ENCODE results near the gene NDUFV1.
"Not testable (repeated sequence)": the region's sequence is repeated elsewhere in the genome, so short reads cannot be mapped to it uniquely, and the experiment has no call there.

NDUFV1 gene

GRCh38 chr11:67586568-67587250, 20.0 kb upstream of the NDUFV1 start:
- DNase-seq, result no peak

- DNase-seq, result no peak
Measured at GRCh38 chr11:67588136-67588503, 18.6 kb upstream of the NDUFV1 start.

DNA sequence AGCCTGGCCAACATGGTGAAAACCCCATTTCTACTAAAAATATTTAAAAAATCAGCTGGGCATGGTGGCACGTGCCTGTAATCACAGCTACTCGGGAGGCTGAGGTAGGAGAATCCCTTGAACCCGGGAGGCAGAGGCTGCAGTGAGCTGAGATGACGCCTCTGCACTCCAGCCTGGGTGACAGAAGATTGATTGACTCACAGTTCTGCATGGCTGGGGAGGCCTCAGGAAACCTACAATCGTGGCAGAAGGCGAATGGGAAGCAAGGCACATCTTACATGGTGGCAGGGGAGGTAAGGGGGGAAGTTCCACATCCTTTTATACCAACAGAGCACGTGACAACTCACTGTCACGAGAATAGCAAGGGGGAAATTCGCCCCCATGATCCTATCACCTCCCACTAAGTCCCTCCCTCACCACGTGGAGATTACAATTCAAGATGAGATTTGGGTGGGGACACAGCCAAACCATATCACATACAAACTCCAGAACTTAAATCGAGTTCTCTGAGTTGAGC, 17.8 kb upstream of the NDUFV1 start:
- DNase-seq, result not testable (repeated sequence)

DNA sequence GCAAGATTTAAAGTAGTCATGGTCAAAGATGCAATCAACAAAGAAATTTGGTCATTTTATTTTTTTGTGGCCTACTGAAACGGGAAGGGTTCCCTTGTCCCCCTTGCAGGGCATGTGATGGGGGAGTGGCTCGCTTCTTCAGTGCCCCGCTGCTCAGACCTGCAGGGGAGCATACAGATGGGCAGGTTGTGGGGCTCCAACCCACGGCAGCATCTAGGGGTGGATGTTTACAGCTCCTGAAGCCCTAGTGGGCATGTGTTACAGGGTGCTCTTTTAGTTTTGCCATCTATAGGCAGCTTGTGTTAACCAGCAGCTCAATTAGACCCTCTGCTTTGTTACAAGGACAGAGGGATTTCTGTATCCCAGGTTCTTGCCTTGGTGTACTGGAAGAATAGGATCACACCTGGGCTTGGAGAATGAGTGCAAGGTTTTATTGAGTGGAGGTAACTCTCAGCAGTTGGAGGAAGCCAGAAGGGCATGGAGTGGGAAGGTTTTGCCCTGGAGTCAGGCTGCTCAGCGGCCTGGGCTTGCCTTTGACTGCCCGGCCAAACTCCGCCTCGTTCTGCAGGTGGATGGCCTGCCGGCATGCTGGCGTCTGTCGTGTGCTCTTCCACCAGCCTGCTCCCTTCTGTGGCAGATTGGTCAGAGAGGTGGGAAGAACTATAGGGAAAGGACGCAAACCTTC, 13.7 kb upstream of the NDUFV1 start:
- DNase-seq, result no peak

GRCh38 chr11:67593565-67593905, 13.2 kb upstream of the NDUFV1 start:
- DNase-seq, result no peak

DNA sequence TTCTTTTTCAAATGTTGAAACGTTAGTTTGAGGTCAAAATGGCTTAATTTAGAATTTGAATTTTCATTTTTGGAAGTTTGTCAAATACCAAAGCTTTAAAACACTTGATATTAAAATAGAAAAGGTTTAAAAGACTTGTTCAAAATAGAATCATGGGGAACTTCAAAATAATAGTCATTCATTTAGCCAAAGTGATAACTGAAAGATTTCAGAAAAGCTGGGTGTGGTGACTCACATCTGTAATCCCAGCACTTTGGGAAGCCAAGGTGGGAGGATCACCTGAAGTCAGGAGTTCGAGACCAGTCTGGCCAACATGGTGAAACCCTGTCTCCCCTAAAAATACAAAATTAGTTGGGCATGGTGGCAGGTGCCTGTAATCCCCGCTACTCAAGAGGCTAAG, 12.3 kb upstream of the NDUFV1 start:
- DNase-seq, result no peak

- DNase-seq, result no peak
Measured at GRCh38 chr11:67596753-67597300, 9.9 kb upstream of the NDUFV1 start.

GRCh38 chr11:67597458-67597857, 9.3 kb upstream of the NDUFV1 start:
- DNase-seq, result not testable (repeated sequence)

GRCh38 chr11:67597963-67598362, 8.8 kb upstream of the NDUFV1 start:
- not testable (repeated sequence) for DNase-seq

- no peak for DNase-seq
Measured at GRCh38 chr11:67599149-67599548, 7.6 kb upstream of the NDUFV1 start.

DNA sequence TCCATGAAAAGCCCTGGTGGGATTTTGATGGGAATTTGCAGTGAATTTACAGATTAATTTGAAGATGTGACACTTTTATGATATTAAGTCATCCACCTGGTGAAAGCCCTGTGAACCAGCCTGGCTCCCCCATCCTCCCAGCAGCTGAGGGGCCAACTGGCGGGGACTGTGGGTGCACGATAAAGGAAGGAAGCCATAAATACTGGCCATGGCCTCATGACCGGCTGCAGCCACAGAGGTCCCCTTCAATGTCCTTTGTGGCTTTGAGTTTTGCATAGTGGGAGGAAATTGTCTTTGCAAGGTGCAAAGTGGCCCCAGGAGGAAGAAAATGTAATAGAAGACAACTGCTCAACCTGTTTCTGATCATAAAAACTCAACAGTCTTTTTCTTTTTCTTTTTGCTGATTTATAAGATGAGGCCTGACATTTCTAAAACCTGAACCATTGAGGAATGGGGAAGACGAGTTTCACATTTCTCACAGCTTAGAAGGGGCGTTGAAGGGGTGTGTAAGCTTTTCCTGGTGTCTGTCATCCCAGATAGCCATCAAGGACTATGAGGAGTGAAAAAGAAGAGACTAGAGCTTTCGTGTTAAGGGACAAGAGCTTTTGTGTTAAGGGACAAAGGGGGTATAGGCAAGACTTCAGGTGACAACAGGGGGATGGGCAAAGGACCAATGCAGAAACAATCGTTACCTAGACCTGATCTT, 6.3 kb upstream of the NDUFV1 start:
- no peak for DNase-seq

GRCh38 chr11:67601098-67601497, 5.6 kb upstream of the NDUFV1 start:
- no peak for DNase-seq

- not testable (repeated sequence) for DNase-seq
Measured at GRCh38 chr11:67604119-67604518, 2.6 kb upstream of the NDUFV1 start.

GRCh38 chr11:67604815-67605214, 1.9 kb upstream of the NDUFV1 start:
- no peak for DNase-seq

DNA sequence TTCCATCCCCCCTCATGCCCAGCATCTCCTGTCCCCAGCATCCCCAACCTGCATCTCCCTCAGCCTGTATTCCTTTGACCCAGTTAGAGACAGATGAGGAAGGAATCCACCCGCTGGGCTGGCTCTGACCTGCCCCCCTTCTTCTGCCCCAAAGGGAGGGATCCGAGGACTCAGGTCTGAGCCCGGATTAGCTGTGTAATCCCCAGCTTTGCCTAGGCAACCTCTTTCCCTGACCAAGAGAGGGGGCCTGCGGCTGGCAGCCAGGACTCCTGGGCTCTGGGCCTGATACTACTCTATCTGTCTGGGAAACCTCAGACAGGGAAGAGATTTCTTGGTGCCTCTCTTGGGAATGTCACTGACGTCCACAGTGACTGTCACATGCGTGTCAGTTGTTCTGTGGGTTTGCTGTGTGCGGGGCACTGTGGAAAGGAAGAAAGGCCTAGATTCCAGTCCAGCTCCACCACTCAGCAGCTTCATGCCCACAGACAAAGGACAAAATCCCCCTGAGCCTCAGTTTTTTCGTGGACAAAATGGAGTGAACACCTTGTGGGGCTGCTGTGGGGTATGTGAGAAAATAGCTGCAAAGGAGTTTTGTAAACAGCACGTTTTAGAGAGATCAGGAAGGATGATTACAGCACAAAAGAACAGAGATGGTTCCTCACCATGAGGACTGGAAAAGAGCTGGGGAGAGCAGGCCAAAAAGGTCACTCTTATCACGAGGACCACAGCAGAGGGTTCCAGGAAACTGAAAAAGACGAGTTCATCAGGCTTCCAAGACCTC, 1.3 kb upstream of the NDUFV1 start:
- no peak for DNase-seq

DNA sequence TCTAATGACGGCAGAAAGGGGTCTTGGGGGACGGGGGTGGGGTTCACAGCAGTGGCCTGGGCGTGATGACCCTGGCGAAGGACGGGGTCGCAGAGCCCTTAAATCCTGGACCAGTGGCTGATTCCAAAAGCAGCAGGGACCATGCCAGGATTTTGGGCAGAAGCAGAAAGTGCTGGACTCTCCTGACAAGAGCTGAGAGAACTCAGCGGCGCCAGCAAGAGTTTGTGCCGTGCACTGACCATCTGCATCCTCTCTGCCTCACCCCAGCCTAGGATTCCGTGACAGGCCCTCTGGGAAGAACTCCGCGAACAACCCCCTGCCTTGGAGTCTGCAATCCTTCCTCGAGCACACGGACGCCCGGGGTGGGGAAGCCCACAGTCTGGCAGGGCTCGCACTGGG, 644 bp upstream of the NDUFV1 start:
- no peak for DNase-seq

GRCh38 chr11:67607507-67607906, 771 bp downstream of the NDUFV1 start:
- no peak for DNase-seq

DNA sequence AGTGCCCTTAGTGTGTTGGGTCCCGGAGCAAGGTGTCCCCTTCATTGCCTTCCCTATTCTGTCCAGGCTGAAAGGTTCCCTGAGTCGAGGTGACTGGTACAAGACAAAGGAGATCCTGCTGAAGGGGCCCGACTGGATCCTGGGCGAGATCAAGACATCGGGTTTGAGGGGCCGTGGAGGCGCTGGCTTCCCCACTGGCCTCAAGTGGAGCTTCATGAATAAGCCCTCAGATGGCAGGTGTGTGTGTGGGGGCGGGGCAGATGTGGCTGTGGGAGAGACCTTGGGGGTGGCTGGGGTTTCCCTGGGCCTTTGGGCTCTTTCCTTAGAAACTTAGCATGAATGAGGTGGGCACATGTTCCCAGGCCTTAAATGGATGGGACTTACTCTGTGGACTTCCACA, 1.8 kb downstream of the NDUFV1 start:
- no peak for DNase-seq

- DNase-seq, result no peak
Measured at GRCh38 chr11:67609316-67609715, 2.6 kb downstream of the NDUFV1 start.

GRCh38 chr11:67610302-67610868, 3.6 kb downstream of the NDUFV1 start:
- DNase-seq, result no peak

DNA sequence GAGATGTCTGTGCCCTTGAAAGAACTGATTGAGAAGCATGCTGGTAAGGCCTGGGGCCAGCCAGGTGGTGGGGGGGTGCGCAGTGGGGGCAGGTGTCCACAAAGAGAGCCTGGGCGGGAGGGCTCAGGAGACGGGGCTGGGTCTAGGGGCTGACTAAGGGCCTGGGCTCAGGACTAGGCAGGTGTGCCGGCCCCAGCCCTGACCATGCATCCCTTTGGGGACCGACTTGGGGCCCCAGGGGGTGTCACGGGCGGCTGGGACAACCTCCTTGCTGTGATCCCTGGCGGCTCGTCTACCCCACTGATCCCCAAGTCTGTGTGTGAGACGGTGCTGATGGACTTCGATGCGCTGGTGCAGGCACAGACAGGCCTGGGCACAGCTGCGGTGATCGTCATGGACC, 4.4 kb downstream of the NDUFV1 start:
- no peak for DNase-seq
